B cell (primary cell): Measurements from ENCODE around the gene LRP11.

Experiments
- EZH2 ChIP-seq: IDR thresholded peaks from 2 replicates; pipeline ENCODE4 v1.6.1; 2012; ENCODE audit warnings: borderline replicate concordance, low read depth, mild to moderate bottlenecking, moderate library complexity, low read length; ENCODE audit not compliant: insufficient read depth, poor library complexity, severe bottlenecking
- TF ChIP-seq, protein P1 (sequence below): fragments of 200-600 bp; IDR thresholded peaks from one replicate; pipeline ENCODE4 v1.8.0; 2022; ENCODE audit warnings: antibody characterized with exemption, mild to moderate bottlenecking

DNA sequence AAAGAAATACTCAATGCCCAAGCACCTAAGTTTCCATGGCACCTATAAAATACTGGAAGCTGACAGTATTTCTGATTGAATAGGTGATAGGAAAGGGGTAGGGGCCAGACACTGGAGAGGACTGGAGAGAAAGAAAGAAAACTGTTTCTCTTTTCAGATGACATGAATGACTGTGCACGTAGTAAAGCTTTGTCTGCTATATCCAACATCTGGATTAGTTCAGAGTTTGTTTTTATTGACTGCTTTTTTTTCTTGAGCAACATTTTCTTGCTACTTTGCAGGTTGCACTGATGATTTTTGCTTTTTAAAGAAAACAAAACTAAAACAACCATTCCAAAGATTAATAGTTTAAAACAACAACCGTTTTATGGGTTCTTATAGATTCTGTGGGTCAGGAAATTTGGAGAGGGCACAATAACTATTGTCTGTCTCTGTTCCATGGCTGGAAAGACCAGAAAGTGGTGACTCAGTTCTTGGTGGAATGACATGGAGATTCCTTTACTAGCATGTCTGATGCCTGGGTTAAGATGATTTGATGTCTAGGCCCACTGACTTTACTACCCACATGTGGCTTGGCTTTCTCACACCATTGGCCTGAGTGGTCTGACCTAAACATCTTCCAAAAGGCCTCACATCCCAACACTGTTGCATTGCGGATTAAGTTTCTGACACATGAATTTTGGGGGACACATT is 12.2 kb upstream of the LRP11 start:
- TF ChIP-seq, protein P1, sequence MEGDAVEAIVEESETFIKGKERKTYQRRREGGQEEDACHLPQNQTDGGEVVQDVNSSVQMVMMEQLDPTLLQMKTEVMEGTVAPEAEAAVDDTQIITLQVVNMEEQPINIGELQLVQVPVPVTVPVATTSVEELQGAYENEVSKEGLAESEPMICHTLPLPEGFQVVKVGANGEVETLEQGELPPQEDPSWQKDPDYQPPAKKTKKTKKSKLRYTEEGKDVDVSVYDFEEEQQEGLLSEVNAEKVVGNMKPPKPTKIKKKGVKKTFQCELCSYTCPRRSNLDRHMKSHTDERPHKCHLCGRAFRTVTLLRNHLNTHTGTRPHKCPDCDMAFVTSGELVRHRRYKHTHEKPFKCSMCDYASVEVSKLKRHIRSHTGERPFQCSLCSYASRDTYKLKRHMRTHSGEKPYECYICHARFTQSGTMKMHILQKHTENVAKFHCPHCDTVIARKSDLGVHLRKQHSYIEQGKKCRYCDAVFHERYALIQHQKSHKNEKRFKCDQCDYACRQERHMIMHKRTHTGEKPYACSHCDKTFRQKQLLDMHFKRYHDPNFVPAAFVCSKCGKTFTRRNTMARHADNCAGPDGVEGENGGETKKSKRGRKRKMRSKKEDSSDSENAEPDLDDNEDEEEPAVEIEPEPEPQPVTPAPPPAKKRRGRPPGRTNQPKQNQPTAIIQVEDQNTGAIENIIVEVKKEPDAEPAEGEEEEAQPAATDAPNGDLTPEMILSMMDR, result no peak
- no peak for TF ChIP-seq EZH2
